Activated naive CD4-positive, alpha-beta T cell (primary cell): Measurements from ENCODE around the gene CHST11.

Experiments
- DNase-seq, 4 experiments: peaks; one replicate each; lab custom pipeline; 2025; lab: John Stamatoyannopoulos, UW

The CHST11 gene

DNA sequence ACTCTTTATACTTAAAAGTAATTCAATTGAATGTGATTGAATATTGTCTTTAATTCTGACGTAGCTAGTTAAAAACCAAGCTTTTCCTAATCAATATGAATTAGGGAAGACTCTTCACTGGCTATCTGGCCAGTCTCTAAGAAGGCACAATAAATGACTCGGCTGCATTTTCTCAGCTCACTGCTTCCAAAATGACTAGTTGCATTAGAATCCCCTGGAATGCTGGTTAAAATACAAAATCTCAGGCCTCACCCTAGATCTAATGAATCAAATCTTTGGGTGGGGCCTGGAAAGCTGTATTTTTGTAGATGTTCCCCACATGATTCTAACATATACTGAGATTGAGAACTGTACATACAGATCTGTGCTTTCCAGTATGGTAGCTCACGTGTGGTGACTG, 242.1 kb downstream of the CHST11 start:
- no peak for DNase-seq

- DNase-seq: no peak
Observed at GRCh38 chr12:104699489-104700190, 242.9 kb downstream of the CHST11 start.

DNA sequence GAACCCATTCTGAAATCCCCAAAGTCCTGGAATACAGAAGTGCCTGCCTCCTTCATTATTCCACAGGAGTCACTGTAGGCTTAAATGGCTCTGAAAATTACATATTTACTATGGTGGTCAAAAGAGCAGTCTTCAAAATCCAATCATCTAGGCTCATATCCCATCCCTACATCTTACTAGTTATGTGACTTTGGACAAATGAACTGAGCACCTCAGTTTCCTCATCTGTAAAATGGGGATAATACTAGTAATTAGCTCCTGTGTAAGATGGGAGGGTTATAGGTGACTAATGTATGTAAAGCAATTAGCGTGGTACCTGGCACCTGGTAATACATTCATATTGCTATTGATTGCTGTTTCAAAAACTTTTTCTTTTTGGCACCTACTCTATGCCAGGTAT, 243.6 kb downstream of the CHST11 start:
- DNase-seq: no peak

DNA sequence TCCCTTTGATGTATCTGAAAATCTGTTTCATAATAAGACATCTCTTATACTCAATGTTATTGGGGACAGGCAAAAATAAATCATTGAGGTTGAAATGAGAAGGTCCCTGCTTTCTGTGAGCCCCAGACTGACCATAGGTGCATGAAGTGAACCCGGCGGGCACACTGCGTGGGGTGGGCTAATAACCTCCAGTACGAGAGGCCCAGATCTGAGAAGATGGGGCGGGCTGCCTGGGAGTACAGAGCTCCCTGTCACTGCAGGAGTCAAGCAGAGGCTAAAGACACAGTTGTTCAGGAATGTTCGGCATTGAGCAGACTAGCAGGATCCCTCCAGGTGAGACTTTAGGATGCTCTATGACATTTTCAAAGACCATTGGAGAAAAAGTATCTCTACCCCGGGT, 244.6 kb downstream of the CHST11 start:
- no peak for DNase-seq

GRCh38 chr12:104701756-104702155, 245.0 kb downstream of the CHST11 start:
- no peak for DNase-seq

GRCh38 chr12:104702565-104703139, 245.9 kb downstream of the CHST11 start:
- no peak for DNase-seq

- no peak for DNase-seq
Observed at GRCh38 chr12:104703372-104703771, 246.6 kb downstream of the CHST11 start.

DNA sequence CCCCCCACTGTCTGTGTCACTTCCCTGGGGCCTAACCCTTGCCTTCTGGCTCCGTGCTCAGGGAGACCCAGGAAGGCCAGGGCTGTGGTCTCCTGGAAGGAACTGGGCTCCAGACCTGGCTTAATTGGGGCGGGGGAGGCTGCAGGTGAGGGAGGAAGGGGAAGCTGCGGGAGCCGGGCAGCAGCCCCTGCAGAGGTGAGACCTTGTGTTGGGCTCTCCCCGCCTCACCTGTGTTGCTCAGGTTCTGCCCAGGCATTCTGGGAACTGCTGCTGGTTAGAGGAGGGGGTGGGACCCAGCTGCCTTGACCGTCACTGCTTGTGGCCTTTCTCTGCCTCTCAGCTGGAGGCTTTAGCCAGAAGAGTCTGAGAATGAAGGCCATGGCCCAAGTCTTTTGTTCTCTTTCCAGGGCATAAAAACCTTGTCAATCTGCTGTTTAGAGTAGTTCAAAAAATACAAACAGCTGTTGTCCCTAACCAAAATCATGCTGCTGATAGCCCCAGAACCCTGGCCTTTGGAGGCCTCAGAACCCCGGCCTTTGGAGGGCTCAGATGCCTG, 247.6 kb downstream of the CHST11 start:
- no peak for DNase-seq

GRCh38 chr12:104707194-104707593, 250.4 kb downstream of the CHST11 start:
- no peak for DNase-seq

DNA sequence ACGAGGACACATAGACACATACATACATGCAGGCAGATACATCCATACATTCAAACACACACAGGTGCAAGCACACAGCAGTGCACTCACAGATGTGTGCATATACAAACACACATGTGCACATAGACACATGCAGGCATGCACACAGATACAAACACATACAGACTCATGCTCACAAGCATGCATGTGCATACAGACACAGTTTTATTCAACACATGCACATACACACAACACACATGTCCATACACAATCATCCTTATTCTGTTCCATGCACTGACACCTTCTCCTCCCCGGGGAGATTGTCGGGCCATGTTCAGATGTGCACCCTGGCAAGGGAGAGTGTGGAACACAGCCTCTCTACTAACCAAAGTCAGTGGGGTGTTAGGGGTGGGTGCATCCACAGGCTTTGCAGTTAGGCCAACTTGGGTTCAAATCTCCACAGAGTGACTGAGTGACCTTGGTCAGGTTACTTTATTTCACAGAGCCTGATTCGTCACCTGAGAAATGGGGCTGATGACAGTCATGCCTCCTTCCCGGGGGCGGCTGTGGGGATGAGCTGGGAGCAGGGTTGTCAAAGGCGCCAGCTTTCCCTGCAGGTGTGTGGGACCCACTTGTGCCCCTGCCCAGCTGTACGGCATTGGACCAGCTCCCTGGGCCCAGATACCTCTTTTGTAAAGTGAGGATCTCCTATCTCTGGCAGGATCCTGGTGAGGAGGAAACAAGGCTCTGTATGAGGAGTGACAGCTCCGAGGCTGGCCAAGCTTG, 251.2 kb downstream of the CHST11 start:
- DNase-seq: no peak

DNA sequence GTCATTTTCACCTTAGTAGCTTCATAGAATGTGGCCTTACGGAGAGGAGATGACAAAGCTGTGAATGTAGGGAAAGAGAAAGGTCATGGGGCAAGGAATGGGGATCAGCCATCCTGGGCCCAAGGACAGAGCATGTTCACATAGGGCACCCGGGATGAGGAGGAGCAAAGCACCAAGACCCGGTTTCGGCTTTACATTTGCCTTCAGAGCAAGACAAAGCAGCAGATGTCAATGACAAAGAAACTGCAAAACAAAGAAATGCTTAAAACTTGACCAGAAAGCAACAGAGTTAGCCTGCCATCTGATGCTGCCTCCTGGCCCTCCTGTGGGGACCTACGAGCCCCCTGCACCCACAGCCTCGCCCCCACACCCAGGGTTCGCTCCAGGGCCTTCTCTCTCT, 252.1 kb downstream of the CHST11 start:
- DNase-seq: no peak

GRCh38 chr12:104709692-104710435, 253.1 kb downstream of the CHST11 start:
- DNase-seq: no peak

DNA sequence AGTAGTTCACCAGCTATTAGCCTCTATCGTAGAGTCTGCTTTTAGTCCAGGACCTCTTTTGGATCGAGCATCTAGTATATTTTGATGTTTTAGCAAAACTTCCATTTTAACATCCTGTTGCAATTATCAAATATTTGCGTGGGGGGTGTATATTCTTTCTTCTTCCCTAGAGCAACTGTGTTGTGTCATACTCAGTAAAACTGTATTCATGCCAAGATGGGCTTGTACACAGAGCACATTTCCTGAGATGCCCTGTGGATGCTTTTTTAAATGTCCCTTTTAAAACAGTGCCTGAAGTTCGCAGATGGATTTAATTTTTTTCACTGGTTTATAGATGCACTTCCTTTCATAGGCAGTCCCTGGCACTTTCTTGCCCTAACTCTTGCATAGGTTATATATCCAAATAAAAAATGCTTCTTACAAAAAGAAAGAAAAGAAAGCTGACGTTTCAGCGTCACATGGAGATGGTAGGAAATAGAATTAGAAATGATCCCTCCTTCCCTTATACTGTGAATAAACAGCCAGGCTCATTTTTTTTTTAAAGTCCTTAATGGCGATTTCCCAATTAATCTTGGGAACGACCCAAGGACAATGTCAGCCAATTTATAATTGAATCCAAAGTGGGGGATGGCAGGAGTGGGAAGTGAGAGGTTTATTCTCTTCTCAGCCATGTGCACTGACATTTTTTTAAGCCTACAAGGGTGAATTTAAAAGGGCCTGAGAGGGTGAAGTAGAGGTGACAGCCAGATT, 254.4 kb downstream of the CHST11 start:
- no peak for DNase-seq

GRCh38 chr12:104712477-104712876, 255.7 kb downstream of the CHST11 start:
- DNase-seq: no peak

- DNase-seq: no peak
Observed at GRCh38 chr12:104712968-104713367, 256.2 kb downstream of the CHST11 start.

DNA sequence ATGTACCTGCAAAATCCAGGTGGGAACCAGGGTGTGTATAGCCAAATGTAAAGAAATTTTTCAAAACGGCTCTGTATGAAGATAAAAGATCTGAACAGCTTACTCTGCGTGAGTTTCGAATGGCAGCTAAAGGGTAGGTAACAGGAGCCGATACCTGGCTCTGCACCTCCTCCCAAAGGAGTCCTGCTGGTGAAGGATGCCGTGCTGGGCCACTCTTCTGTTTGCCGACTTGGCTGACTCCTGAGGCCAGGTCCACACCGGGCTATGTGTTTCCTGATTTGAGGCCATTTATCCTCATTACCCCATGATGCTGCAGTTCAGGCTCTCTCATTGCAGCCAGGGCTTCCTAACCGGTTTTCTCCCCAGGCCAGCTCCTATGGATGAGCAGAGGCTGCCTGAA, 256.7 kb downstream of the CHST11 start:
- no peak for DNase-seq

DNA sequence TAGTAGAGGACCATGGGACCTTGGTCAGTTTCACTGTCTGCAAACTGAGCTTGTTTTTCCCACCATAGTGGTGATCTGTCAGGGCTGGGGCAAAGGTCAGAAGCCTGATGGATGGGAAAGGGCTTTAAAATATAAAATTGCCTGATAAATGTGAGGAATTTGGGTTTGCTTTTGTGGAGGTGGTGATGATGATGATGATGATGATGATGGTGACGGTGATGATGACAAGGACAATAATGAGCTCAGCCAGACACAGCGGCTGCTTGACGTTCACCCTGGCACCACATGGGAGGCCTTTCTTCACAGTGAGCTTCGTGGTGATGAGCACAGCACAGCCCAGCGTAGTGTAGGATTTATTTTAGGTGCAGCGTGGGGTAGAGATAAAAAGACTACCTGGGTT, 257.6 kb downstream of the CHST11 start:
- DNase-seq: no peak

DNA sequence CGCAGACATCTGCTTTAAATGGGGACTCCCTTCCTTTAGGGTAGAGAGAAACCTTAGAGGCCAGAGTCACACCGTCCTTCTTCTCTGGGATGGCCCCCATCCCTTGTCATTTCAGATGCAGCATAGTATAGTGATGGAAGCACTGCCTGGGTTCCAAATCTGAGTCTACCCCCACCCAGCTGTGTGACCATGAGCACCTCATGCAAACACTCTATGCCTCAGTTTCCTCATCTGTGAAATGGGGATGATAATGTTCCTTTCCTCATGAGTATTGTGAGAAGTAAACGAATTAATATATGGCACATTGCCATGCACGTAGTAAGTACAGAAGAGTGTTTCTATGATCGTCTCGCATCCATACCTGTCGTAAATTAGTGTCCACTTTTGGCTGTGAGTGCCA, 259.4 kb downstream of the CHST11 start:
- no peak for DNase-seq

- no peak for DNase-seq
Observed at GRCh38 chr12:104718304-104718929, 261.7 kb downstream of the CHST11 start.

GRCh38 chr12:104719700-104720338, 263.1 kb downstream of the CHST11 start:
- no peak for DNase-seq
